Measurements from ENCODE around the gene FCMR.

FCMR gene

GRCh38 chr1:206899717-206900116 lies 22.0 kb downstream of the FCMR start:
- no peak for DNase-seq (ENCODE audit: low spot score)

- no peak for DNase-seq (ENCODE audit: low spot score)
Measured at GRCh38 chr1:206898915-206899431, 22.8 kb downstream of the FCMR start.

GRCh38 chr1:206898089-206898914 lies 23.4 kb downstream of the FCMR start:
- DNase-seq (ENCODE audit: low spot score) = no peak

GRCh38 chr1:206897175-206897574 lies 24.6 kb downstream of the FCMR start, which contains the start of gene IL24:
Gene IL24, plus strand, starts transcription at chr1:206897443. Its CDS starts 390 bp downstream, at chr1:206897833.
- DNase-seq (ENCODE audit: low spot score) = no peak

- DNase-seq (ENCODE audit: low spot score) = no peak
Measured at GRCh38 chr1:206896261-206896660, 25.5 kb downstream of the FCMR start.

GRCh38 chr1:206895837-206896242 lies 25.9 kb downstream of the FCMR start:
- no peak for DNase-seq (ENCODE audit: low spot score)

- no peak for DNase-seq (ENCODE audit: low spot score)
Measured at GRCh38 chr1:206895325-206895724, 26.4 kb downstream of the FCMR start.

GRCh38 chr1:206893380-206893779 lies 28.4 kb downstream of the FCMR start:
- DNase-seq (ENCODE audit: low spot score) = no peak

- no peak for DNase-seq (ENCODE audit: low spot score)
Measured at GRCh38 chr1:206892351-206892984, 29.3 kb downstream of the FCMR start.

GRCh38 chr1:206891412-206891811 lies 30.3 kb downstream of the FCMR start:
- no peak for DNase-seq (ENCODE audit: low spot score)

GRCh38 chr1:206890125-206891060 lies 31.3 kb downstream of the FCMR start:
- DNase-seq (ENCODE audit: low spot score) = no peak

GRCh38 chr1:206887701-206888100 lies 34.0 kb downstream of the FCMR start:
- no peak for DNase-seq (ENCODE audit: low spot score)

GRCh38 chr1:206886831-206887230 lies 34.9 kb downstream of the FCMR start:
- DNase-seq (ENCODE audit: low spot score) = no peak

- DNase-seq (ENCODE audit: low spot score) = no peak
Measured at GRCh38 chr1:206885341-206886060, 36.2 kb downstream of the FCMR start.

GRCh38 chr1:206883876-206884275 lies 37.9 kb downstream of the FCMR start:
- DNase-seq (ENCODE audit: low spot score) = no peak

GRCh38 chr1:206883160-206883559 lies 38.6 kb downstream of the FCMR start:
- no peak for DNase-seq (ENCODE audit: low spot score)

GRCh38 chr1:206882555-206882954 lies 39.2 kb downstream of the FCMR start:
- no peak for DNase-seq (ENCODE audit: low spot score)

GRCh38 chr1:206880314-206880713 lies 41.4 kb downstream of the FCMR start:
- DNase-seq (ENCODE audit: low spot score) = no peak

- no peak for DNase-seq (ENCODE audit: low spot score)
Measured at GRCh38 chr1:206878456-206878855, 43.3 kb downstream of the FCMR start.

GRCh38 chr1:206875752-206876377 lies 45.9 kb downstream of the FCMR start:
- DNase-seq (ENCODE audit: low spot score) = no peak

- no peak for DNase-seq (ENCODE audit: low spot score)
Measured at GRCh38 chr1:206873603-206874188, 48.0 kb downstream of the FCMR start.

Measured in pons (tissue), 1 donor.